ENCODE measurements around the gene KLF16.
"Not testable (repeated sequence)": the region's sequence is repeated elsewhere in the genome, so short reads cannot be mapped to it uniquely, and the experiment has no call there.

DNA sequence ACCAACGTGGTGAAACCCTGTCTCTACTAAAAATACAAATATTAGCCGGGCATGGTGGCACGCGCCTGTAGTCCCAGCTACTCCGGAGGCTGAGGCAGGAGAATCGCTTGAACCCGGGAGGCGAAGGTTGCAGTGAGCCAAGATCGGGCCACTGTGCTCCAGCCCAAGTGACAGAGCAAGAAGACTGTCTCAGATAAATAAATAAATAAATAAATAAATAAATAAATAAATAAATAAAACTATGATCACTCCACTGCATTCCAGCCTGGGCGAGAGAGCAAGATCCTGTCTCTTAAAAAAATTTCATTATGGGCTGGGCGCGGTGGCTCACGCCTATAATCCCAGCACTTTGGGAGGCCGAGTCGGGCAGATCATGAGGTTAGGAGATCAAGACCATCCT, 23.0 kb upstream of the KLF16 start:
- TF ChIP-seq, protein P1, sequence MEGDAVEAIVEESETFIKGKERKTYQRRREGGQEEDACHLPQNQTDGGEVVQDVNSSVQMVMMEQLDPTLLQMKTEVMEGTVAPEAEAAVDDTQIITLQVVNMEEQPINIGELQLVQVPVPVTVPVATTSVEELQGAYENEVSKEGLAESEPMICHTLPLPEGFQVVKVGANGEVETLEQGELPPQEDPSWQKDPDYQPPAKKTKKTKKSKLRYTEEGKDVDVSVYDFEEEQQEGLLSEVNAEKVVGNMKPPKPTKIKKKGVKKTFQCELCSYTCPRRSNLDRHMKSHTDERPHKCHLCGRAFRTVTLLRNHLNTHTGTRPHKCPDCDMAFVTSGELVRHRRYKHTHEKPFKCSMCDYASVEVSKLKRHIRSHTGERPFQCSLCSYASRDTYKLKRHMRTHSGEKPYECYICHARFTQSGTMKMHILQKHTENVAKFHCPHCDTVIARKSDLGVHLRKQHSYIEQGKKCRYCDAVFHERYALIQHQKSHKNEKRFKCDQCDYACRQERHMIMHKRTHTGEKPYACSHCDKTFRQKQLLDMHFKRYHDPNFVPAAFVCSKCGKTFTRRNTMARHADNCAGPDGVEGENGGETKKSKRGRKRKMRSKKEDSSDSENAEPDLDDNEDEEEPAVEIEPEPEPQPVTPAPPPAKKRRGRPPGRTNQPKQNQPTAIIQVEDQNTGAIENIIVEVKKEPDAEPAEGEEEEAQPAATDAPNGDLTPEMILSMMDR (IDR thresholded peaks at IDR 0.05) = not testable (repeated sequence)
- TF ChIP-seq POLR2A (IDR thresholded peaks at IDR 0.05) = not testable (repeated sequence)

Measured in thyroid gland (tissue), 4 donors.